Esophagus squamous epithelium (tissue), 5 donors: ENCODE results near the gene RRAD. TPM values are rescaled to one million over a fixed set of nuclear protein-coding genes. Genes with fewer than 3 reads are reported as not detected.
"Not testable (repeated sequence)": the region's sequence is repeated elsewhere in the genome, so short reads cannot be mapped to it uniquely, and the experiment has no call there.

Experiments used
- DNase-seq: peaks from one replicate; lab custom pipeline; 2025; lab: John Stamatoyannopoulos, UW
- H3K27ac ChIP-seq, 4 donors: fragments of 200-600 bp; sonication (generic); one replicate each; pipeline ENCODE4 v1.5.1; 2016 to 2019; ENCODE audit warnings: mild to moderate bottlenecking in 1 of 4
- H3K27me3 ChIP-seq, 4 donors: fragments of 200-600 bp; sonication (generic); 1 replicate in 3 of 4; 2 replicates in 1 of 4; pipeline versions ENCODE4 v1.5.1 to v1.6.0; 2017 to 2021; ENCODE audit warnings: antibody characterized with exemption in 1 of 4
- H3K36me3 ChIP-seq, 3 donors: fragments of 200-600 bp; sonication (generic); one replicate each; pipeline ENCODE4 v1.5.1; 2016 to 2019
- H3K4me1 ChIP-seq, 3 donors: fragments of 200-600 bp; sonication (generic); one replicate each; pipeline ENCODE4 v1.5.1; 2017 to 2019
- H3K4me3 ChIP-seq, 4 donors: fragments of 200-600 bp; sonication (generic); 1 replicate in 3 of 4; 2 replicates in 1 of 4; pipeline ENCODE4 v1.5.1; 2016 to 2019; ENCODE audit warnings: mild to moderate bottlenecking in 2 of 4, moderate library complexity in 1 of 4
- H3K9me3 ChIP-seq, 3 donors: fragments of 200-600 bp; sonication (generic); one replicate each; pipeline ENCODE4 v1.5.1; 2016 to 2019
- POLR2A ChIP-seq, 4 donors: fragments of 450-650 bp; IDR thresholded peaks; one replicate each; pipeline ENCODE4 v1.6.1; 2017; ENCODE audit warnings: antibody characterized with exemption in 4 of 4, mild to moderate bottlenecking in 4 of 4, moderate library complexity in 3 of 4
- WGBS, 2 donors: methylation state at CpG; one replicate each; pipeline ENCODE4 v1.1.5; 2018; 5-methylcytosine and 5-hydroxymethylcytosine counted together
- intact Hi-C: fragments of 100-400 bp; cut with DNase I; formaldehyde crosslinking; loops from one replicate; pipeline ENCODE4 v1.15.0; 2022
- total RNA-seq, 4 donors: library from RNA; depleted of rRNA; stranded (reverse); fragments of >200 nt; gene quantifications; one replicate each; pipeline ENCODE4 v1.1.0, GENCODE V29; 2016
- TF ChIP-seq, protein P1 (sequence below), 6 experiments: fragments of 450-650 bp in 4 of 6; fragments of 200-600 bp in 2 of 6; sonication (generic) in 2 of 6; IDR thresholded peaks; one replicate each; pipeline ENCODE4 v1.5.1; 2016 to 2019; ENCODE audit warnings: antibody characterized with exemption in 6 of 6, mild to moderate bottlenecking in 4 of 6, moderate library complexity in 4 of 6
- donor health status: DM: yes; HTN: yes; CAD: no.

Gene RRAD
- total RNA-seq, 4 donors from 2014 or later = 68.7 to 208 (median 129) TPM

DNA sequence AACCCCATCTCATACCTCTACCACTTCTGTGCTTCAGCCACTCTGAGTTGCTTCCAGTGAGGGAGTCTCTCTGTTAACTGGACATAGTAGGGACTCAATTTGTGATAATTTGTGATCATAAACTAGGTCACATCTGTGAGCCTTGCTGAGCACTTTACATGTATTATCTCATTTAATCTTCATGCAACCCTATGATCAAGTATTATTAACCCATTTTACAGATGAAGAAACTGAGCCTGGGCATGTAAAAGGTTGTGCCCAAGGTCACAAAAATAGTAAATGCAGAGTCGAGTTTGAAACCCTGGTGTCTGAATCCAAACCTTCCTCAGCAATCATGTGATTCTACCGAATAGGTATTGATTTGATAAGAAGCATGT, 26.4 kb downstream of the RRAD start:
- Histone ChIP-seq H3K36me3 (no peaks in the 10 kb centered on the region), H3K4me1 (peaks cover 56 to 90% (median 74%) of the 10 kb centered on the region in 3 donors), H3K27ac (peak overlapping the region; percentile 80 to 93 (median 90)), H3K9me3 (no peaks in the 10 kb centered on the region), H3K4me3 (no peak overlapping the region), H3K27me3 (no peaks in the 10 kb centered on the region)
- TF ChIP-seq, protein P1, sequence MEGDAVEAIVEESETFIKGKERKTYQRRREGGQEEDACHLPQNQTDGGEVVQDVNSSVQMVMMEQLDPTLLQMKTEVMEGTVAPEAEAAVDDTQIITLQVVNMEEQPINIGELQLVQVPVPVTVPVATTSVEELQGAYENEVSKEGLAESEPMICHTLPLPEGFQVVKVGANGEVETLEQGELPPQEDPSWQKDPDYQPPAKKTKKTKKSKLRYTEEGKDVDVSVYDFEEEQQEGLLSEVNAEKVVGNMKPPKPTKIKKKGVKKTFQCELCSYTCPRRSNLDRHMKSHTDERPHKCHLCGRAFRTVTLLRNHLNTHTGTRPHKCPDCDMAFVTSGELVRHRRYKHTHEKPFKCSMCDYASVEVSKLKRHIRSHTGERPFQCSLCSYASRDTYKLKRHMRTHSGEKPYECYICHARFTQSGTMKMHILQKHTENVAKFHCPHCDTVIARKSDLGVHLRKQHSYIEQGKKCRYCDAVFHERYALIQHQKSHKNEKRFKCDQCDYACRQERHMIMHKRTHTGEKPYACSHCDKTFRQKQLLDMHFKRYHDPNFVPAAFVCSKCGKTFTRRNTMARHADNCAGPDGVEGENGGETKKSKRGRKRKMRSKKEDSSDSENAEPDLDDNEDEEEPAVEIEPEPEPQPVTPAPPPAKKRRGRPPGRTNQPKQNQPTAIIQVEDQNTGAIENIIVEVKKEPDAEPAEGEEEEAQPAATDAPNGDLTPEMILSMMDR (IDR thresholded peaks at IDR 0.05) = no peak
- TF ChIP-seq POLR2A (IDR thresholded peaks at IDR 0.05) = no peak
- intact Hi-C loops = loop anchor here (5.0 kb wide), 1 partner anchor 33 kb away; the partner anchor contains the start of gene CIAO2B
- no peak for DNase-seq
- WGBS, 2 donors = 72 to 85% methylated on average over 2 of the region's 2 CpGs

DNA sequence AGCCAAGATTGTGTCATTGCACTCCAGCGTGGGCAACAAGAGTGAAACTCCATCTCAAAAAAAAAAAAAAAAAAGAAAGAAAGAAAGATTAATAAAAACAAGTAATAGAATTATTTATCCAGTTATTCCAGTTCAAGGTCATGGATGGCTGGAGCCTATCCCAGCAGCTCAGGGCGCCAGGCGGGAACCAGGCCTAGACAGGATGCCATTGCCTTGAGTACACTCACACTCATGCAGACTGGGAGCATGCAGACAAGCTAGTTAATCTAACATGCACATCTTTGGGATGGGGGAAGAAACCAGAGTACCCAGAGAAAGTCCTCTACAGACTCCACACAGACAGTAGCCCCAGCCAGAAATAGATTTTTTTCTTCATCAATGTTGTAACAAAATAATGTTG, 27.1 kb downstream of the RRAD start:
- Histone ChIP-seq H3K4me1 (peaks cover 50 to 83% (median 67%) of the 10 kb centered on the region in 3 donors), H3K27me3 (no peaks in the 10 kb centered on the region), H3K36me3 (no peaks in the 10 kb centered on the region), H3K27ac (peak overlapping the region; percentile 80 to 93 (median 90)), H3K4me3 (no peak overlapping the region), H3K9me3 (no peaks in the 10 kb centered on the region)
- TF ChIP-seq, protein P1 (IDR thresholded peaks at IDR 0.05) = no peak
- WGBS, 2 donors = 43 to 49% methylated on average over 2 to 3 of the region's 3 CpGs
- intact Hi-C loops = loop anchor here (5.0 kb wide), 1 partner anchor 34 kb away; the partner anchor contains the start of gene CIAO2B
- no peak for DNase-seq

DNA sequence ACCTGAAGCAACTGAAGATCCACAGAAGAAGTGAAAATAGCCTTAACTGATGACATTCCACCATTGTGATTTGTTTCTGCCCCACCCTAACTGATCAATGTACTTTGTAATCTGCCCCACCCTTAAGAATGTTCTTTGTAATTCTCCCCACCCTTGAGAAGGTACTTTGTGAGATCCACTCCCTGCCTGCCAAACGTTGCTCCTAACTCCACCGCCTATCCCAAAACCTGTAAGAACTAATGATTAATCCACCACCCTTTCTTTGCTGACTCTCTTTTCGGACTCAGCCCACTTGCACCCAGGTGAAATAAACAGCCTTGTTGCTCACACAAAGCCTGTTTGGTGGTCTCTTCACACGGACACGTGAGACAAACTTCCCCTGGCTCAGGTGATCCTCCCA, 28.7 kb downstream of the RRAD start:
- DNase-seq, H3K9me3 ChIP-seq, H3K27me3 ChIP-seq, H3K4me3 ChIP-seq, H3K36me3 ChIP-seq: not testable (repeated sequence)
- WGBS, 2 donors = 45 to 70% methylated on average over 5 of the region's 5 CpGs
- Histone ChIP-seq H3K27ac (peak overlapping the region; percentile 80 to 93 (median 85)), H3K4me1 (peaks cover 43 to 68% (median 54%) of the 10 kb centered on the region in 3 donors)
- intact Hi-C loops = loop anchor here (5.0 kb wide), 1 partner anchor 36 kb away; the partner anchor contains the start of gene CIAO2B

DNA sequence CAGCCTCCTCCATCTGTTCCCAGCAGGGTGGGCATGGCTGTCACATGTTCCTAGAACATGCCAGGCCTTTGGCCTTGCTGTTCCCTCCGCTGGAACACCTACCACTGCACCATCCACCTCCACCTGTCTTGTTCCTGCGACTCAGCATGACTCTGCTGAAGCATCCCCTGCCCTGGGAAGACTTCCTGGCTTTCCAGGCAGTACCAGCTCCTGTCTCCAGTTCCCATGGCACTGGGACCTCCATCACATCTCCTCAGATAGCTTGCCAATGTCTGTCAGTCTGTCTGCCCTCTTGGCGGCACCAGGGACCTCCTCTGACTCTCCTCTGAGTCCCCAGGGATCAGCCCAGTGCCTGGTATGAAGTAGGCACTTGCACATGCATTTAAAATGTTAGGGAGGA, 29.3 kb downstream of the RRAD start:
- Histone ChIP-seq H3K36me3 (peaks cover 0 to 6% (median 0%) of the 10 kb centered on the region in 3 donors), H3K4me1 (peaks cover 39 to 61% (median 49%) of the 10 kb centered on the region in 3 donors), H3K27me3 (no peaks in the 10 kb centered on the region), H3K9me3 (no peaks in the 10 kb centered on the region), H3K4me3 (no peak overlapping the region), H3K27ac (peak overlapping the region; percentile 80 to 93 (median 85))
- DNase-seq = no peak
- TF ChIP-seq, protein P1 (IDR thresholded peaks at IDR 0.05) = no peak
- no peak for TF ChIP-seq POLR2A (IDR thresholded peaks at IDR 0.05)
- 84 to 90% methylated on average over 3 of the region's 3 CpGs for WGBS, 2 donors
- intact Hi-C loops = loop anchor here (5.0 kb wide), 1 partner anchor 36 kb away; the partner anchor contains the start of gene CIAO2B

DNA sequence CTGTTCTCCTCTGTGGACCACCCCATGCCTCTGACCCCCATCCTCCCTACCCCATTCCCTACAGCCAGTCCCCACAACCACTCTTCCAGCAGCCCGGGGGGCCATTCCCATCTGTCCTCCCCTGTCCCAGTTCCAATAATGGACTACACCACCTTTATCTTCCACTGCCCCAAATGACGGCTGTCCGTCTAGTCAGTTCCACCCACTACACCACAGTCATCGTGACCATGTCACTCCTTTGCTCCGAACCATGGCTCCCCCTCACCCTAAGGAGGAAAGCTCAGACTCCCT, 29.7 kb downstream of the RRAD start:
- Histone ChIP-seq H3K27ac (peak overlapping the region; percentile 80 to 93 (median 85)), H3K36me3 (peaks cover 0 to 6% (median 0%) of the 10 kb centered on the region in 3 donors), H3K9me3 (no peaks in the 10 kb centered on the region), H3K4me3 (no peak overlapping the region), H3K4me1 (peaks cover 36 to 57% (median 45%) of the 10 kb centered on the region in 3 donors), H3K27me3 (no peaks in the 10 kb centered on the region)
- DNase-seq = no peak
- TF ChIP-seq POLR2A (IDR thresholded peaks at IDR 0.05) = no peak
- TF ChIP-seq, protein P1 (IDR thresholded peaks at IDR 0.05) = no peak
- intact Hi-C loops = loop anchor here (5.0 kb wide), 1 partner anchor 37 kb away; the partner anchor contains the start of gene CIAO2B
- 92 to 95% methylated on average over 5 of the region's 5 CpGs for WGBS, 2 donors
